ENCODE measurements around the gene LYPD5.
"Not testable (repeated sequence)": the region's sequence is repeated elsewhere in the genome, so short reads cannot be mapped to it uniquely, and the experiment has no call there.

LYPD5 gene

DNA sequence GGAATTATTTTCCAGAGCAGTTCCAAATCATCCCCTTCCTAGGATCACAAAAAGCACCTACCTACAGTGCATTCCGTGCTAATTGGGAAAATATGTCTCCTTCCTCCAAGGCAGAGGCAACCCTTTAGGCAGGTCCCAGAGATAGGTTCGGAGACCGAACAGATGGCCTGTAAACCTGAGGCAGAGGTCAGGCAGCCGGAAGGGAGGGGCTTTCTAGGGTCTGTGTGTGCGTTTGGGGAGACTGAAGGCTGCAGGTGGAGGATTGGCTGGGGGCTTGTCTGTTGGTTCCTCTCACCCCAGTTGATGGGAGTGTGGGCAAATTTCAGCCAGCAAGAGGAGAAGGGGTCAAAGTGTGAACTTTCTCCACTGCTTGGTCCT lies 28.5 kb downstream of the LYPD5 start:
- H3K27me3 ChIP-seq (ENCODE audit: control insufficient read depth, insufficient read depth, low read length) = peaks cover 51% of the 10 kb centered on the region
- H3K9ac ChIP-seq (ENCODE audit: low read depth, low read length) = no peak overlapping the region
- peaks cover 18% of the 10 kb centered on the region for H3K4me1 ChIP-seq (ENCODE audit: control insufficient read depth, insufficient read depth, low read length)
- no peaks in the 10 kb centered on the region for H3K9me3 ChIP-seq (ENCODE audit: control insufficient read depth, insufficient read depth, low read length)
- H3K36me3 ChIP-seq (ENCODE audit: control insufficient read depth, insufficient read depth, low read length) = no peaks in the 10 kb centered on the region
- H3K4me3 ChIP-seq (ENCODE audit: low read depth, low read length) = peak overlapping the region; percentile 75

GRCh38 chr19:43769256-43769655 lies 33.0 kb downstream of the LYPD5 start:
- H3K9ac ChIP-seq (ENCODE audit: low read depth, low read length) = no peak overlapping the region
- H3K9me3 ChIP-seq (ENCODE audit: control insufficient read depth, insufficient read depth, low read length) = no peaks in the 10 kb centered on the region
- no peaks in the 10 kb centered on the region for H3K36me3 ChIP-seq (ENCODE audit: control insufficient read depth, insufficient read depth, low read length)
- H3K4me3 ChIP-seq (ENCODE audit: low read depth, low read length) = no peak overlapping the region
- peaks cover 11% of the 10 kb centered on the region for H3K4me1 ChIP-seq (ENCODE audit: control insufficient read depth, insufficient read depth, low read length)
- peaks cover 39% of the 10 kb centered on the region for H3K27me3 ChIP-seq (ENCODE audit: control insufficient read depth, insufficient read depth, low read length)

DNA sequence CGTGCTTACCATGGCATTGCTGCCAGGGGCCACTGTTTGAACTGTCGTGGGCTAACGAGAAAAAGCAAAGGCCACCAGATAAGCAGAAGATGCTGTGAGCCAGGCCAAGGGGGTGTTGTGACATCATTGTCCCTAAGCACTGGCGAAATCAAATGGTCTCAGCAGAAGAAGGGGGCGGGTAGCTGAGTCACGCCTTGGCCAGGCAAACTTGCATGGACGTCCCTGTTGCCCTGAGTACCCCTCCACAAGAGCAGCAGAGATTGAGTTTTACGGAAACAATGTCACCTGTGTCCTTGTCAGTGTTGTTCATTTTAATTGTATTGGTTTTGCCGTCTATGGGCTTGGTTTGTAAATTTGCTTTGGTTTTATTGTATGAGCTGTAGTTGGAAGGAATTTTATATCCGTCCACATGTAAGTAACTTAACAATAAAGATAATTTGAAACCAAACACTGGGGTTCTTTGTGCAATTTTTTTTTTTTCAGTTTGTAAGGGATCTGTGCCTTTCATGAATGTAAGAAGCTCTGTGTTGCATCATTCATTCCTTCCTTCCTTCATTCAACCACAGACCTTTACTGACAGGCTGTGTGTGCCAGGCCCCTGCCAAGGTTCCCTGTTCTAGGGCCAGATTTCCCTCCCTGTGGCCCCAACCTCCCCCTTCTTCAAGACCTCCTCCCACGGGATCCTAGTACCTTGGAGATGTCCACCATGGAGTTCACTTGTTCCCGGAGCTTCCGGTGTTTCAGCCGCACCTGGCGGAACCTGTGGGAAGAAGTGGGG lies 33.8 kb downstream of the LYPD5 start:
- Histone ChIP-seq H3K36me3 (ENCODE audit: control insufficient read depth, insufficient read depth, low read length) (no peaks in the 10 kb centered on the region), H3K4me1 (ENCODE audit: control insufficient read depth, insufficient read depth, low read length) (peaks cover 9% of the 10 kb centered on the region), H3K9me3 (ENCODE audit: control insufficient read depth, insufficient read depth, low read length) (no peaks in the 10 kb centered on the region), H3K4me3 (ENCODE audit: low read depth, low read length) (no peak overlapping the region), H3K27me3 (ENCODE audit: control insufficient read depth, insufficient read depth, low read length) (peaks cover 31% of the 10 kb centered on the region), H3K9ac (ENCODE audit: low read depth, low read length) (no peak overlapping the region)

GRCh38 chr19:43767818-43768217 lies 34.4 kb downstream of the LYPD5 start:
- peaks cover 3% of the 10 kb centered on the region for H3K4me1 ChIP-seq (ENCODE audit: control insufficient read depth, insufficient read depth, low read length)
- peaks cover 25% of the 10 kb centered on the region for H3K27me3 ChIP-seq (ENCODE audit: control insufficient read depth, insufficient read depth, low read length)
- no peak overlapping the region for H3K9ac ChIP-seq (ENCODE audit: low read depth, low read length)
- no peak overlapping the region for H3K4me3 ChIP-seq (ENCODE audit: low read depth, low read length)
- no peaks in the 10 kb centered on the region for H3K36me3 ChIP-seq (ENCODE audit: control insufficient read depth, insufficient read depth, low read length)
- H3K9me3 ChIP-seq (ENCODE audit: control insufficient read depth, insufficient read depth, low read length) = no peaks in the 10 kb centered on the region

DNA sequence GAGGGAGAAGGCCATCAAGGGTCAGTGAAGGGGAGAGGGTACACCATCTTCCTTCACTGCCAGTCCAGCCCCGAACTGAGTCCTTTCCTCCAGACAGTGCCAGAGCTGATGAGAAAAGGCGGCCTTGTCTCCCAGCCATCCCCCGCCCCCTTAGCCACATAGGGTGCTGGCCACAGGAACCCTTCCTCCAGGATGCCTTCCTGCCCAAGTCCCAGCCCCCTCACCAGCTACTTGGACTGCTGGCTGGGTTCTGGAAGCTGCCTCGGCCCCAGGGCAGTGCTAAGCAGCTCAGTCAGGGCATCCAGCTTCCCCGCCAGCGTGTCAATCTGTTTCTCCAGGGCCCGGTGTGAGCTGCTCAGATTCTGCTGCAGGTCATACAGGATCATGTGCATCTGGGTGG lies 34.9 kb downstream of the LYPD5 start:
- Histone ChIP-seq H3K4me1 (ENCODE audit: control insufficient read depth, insufficient read depth, low read length) (peaks cover 3% of the 10 kb centered on the region), H3K27me3 (ENCODE audit: control insufficient read depth, insufficient read depth, low read length) (peaks cover 20% of the 10 kb centered on the region), H3K9me3 (ENCODE audit: control insufficient read depth, insufficient read depth, low read length) (no peaks in the 10 kb centered on the region), H3K36me3 (ENCODE audit: control insufficient read depth, insufficient read depth, low read length) (no peaks in the 10 kb centered on the region), H3K4me3 (ENCODE audit: low read depth, low read length) (no peak overlapping the region), H3K9ac (ENCODE audit: low read depth, low read length) (no peak overlapping the region)

- Histone ChIP-seq H3K4me1 (ENCODE audit: control insufficient read depth, insufficient read depth, low read length) (peaks cover 3% of the 10 kb centered on the region), H3K9me3 (ENCODE audit: control insufficient read depth, insufficient read depth, low read length) (no peaks in the 10 kb centered on the region), H3K4me3 (ENCODE audit: low read depth, low read length) (no peak overlapping the region), H3K9ac (ENCODE audit: low read depth, low read length) (no peak overlapping the region), H3K27me3 (ENCODE audit: control insufficient read depth, insufficient read depth, low read length) (peaks cover 14% of the 10 kb centered on the region), H3K36me3 (ENCODE audit: control insufficient read depth, insufficient read depth, low read length) (no peaks in the 10 kb centered on the region)
Measured at GRCh38 chr19:43766755-43767043, 35.5 kb downstream of the LYPD5 start.

DNA sequence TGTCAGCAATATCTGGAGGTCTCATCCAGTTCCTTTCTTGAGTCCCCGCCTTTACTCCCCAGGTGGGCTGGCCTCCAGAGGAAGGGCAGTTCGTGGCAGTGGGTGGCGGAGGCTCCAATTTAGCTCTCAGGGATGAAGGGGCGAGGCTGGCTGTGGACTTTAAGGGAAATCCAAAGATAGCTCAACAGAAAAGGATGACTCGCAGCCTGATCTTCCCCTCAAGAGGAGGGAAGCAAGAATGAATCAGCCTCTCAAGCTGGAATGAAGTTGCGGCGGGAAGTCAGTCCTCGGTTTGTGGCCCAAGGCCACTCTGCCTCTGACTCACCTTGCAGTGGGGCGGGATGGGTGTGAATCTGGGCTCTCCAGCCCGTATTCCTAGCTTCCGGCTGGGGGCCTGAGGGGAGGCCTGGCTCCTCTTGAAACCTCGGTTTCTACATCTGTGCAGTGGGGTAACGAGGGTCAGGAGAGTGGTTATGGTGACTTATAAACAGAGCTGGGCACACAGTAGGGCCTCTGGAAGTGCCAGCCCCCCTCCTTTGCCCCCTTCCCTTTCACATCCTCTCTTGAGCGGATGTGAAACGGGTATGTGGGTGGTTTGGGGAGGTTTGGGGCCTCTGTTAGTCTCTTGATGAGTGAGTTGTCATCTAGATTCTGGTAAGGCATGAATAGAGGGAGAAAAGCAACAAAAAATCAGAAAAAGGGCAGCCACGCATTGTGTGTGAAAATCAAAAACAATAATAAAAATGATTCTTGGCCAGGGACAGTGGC lies 37.0 kb downstream of the LYPD5 start:
- no peak overlapping the region for H3K4me3 ChIP-seq (ENCODE audit: low read depth, low read length)
- H3K4me1 ChIP-seq (ENCODE audit: control insufficient read depth, insufficient read depth, low read length) = peaks cover 3% of the 10 kb centered on the region
- H3K36me3 ChIP-seq (ENCODE audit: control insufficient read depth, insufficient read depth, low read length) = no peaks in the 10 kb centered on the region
- peaks cover 4% of the 10 kb centered on the region for H3K27me3 ChIP-seq (ENCODE audit: control insufficient read depth, insufficient read depth, low read length)
- no peaks in the 10 kb centered on the region for H3K9me3 ChIP-seq (ENCODE audit: control insufficient read depth, insufficient read depth, low read length)
- H3K9ac ChIP-seq (ENCODE audit: low read depth, low read length) = no peak overlapping the region

DNA sequence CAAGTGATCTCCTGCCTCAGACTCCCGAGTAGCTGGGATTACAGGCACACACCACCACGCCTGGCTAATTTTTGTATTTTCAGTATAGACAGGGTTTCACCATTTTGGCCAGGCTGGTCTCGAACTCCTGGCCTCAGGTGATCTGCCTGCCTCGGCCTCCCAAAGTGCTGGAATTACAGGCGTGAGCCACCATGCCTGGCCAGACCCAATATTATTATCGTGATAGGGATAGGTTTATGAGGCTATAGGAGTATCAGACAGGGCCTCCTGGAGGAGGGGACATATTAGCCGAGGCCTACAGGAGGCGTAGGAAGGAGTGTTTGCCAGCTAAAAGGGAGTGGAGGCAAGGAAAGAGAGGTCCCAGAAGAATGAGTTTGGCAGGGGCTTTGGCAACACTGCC lies 37.6 kb downstream of the LYPD5 start:
- H3K4me3 ChIP-seq (ENCODE audit: low read depth, low read length); H3K9ac ChIP-seq (ENCODE audit: low read depth, low read length); H3K4me1 ChIP-seq (ENCODE audit: control insufficient read depth, insufficient read depth, low read length); H3K36me3 ChIP-seq (ENCODE audit: control insufficient read depth, insufficient read depth, low read length); H3K27me3 ChIP-seq (ENCODE audit: control insufficient read depth, insufficient read depth, low read length); H3K9me3 ChIP-seq (ENCODE audit: control insufficient read depth, insufficient read depth, low read length): not testable (repeated sequence)

GRCh38 chr19:43763473-43763939 lies 38.7 kb downstream of the LYPD5 start:
- peaks cover 7% of the 10 kb centered on the region for H3K4me1 ChIP-seq (ENCODE audit: control insufficient read depth, insufficient read depth, low read length)
- no peaks in the 10 kb centered on the region for H3K9me3 ChIP-seq (ENCODE audit: control insufficient read depth, insufficient read depth, low read length)
- H3K36me3 ChIP-seq (ENCODE audit: control insufficient read depth, insufficient read depth, low read length) = no peaks in the 10 kb centered on the region
- H3K4me3 ChIP-seq (ENCODE audit: low read depth, low read length) = no peak overlapping the region
- H3K9ac ChIP-seq (ENCODE audit: low read depth, low read length) = no peak overlapping the region
- H3K27me3 ChIP-seq (ENCODE audit: control insufficient read depth, insufficient read depth, low read length) = no peaks in the 10 kb centered on the region

DNA sequence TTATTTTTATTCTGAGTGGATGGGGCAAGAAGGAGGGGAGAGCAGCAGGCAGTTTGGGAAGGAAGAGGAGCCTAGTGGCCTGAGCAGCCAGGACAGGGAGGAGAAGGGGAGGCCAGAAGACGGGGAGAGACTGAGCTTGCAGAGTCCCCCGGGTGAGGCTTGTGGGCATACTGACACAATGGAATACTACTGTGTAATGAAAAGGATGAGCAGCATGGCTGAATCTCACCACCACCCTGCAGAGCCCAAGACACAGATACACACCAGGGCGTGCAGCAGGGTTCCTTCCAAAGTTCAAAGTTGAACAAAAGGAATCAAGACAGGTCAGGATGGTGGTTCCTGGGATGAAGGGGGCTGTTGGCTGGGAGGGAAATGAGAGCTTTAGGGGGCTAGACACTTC lies 39.4 kb downstream of the LYPD5 start:
- H3K4me3 ChIP-seq (ENCODE audit: low read depth, low read length) = no peak overlapping the region
- H3K9me3 ChIP-seq (ENCODE audit: control insufficient read depth, insufficient read depth, low read length) = no peaks in the 10 kb centered on the region
- H3K36me3 ChIP-seq (ENCODE audit: control insufficient read depth, insufficient read depth, low read length) = no peaks in the 10 kb centered on the region
- peaks cover 7% of the 10 kb centered on the region for H3K4me1 ChIP-seq (ENCODE audit: control insufficient read depth, insufficient read depth, low read length)
- no peaks in the 10 kb centered on the region for H3K27me3 ChIP-seq (ENCODE audit: control insufficient read depth, insufficient read depth, low read length)
- H3K9ac ChIP-seq (ENCODE audit: low read depth, low read length) = no peak overlapping the region

DNA sequence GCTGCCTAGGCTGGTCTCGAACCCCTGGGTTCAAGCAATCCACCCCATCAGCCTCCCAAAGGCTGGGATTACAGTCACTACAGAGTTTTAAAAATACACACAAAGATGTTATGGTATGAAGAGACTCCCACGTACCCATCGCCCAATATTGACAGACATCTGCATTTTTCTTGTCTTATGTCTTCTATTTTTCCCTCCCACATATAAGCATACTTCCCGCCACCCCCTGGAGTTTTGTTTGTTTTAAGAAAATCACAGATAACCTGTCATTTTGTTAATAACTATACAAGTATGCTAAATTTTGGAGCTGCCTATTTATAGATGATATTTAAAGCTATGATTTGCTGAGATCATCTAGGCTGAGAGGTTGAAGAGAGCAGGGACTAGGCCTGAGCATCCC lies 41.3 kb downstream of the LYPD5 start:
- no peak overlapping the region for H3K9ac ChIP-seq (ENCODE audit: low read depth, low read length)
- H3K27me3 ChIP-seq (ENCODE audit: control insufficient read depth, insufficient read depth, low read length) = no peaks in the 10 kb centered on the region
- H3K4me3 ChIP-seq (ENCODE audit: low read depth, low read length) = no peak overlapping the region
- H3K4me1 ChIP-seq (ENCODE audit: control insufficient read depth, insufficient read depth, low read length) = peaks cover 4% of the 10 kb centered on the region
- no peaks in the 10 kb centered on the region for H3K36me3 ChIP-seq (ENCODE audit: control insufficient read depth, insufficient read depth, low read length)
- no peaks in the 10 kb centered on the region for H3K9me3 ChIP-seq (ENCODE audit: control insufficient read depth, insufficient read depth, low read length)

- no peaks in the 10 kb centered on the region for H3K9me3 ChIP-seq (ENCODE audit: control insufficient read depth, insufficient read depth, low read length)
- H3K4me3 ChIP-seq (ENCODE audit: low read depth, low read length) = no peak overlapping the region
- H3K27me3 ChIP-seq (ENCODE audit: control insufficient read depth, insufficient read depth, low read length) = no peaks in the 10 kb centered on the region
- peaks cover 4% of the 10 kb centered on the region for H3K4me1 ChIP-seq (ENCODE audit: control insufficient read depth, insufficient read depth, low read length)
- no peaks in the 10 kb centered on the region for H3K36me3 ChIP-seq (ENCODE audit: control insufficient read depth, insufficient read depth, low read length)
- H3K9ac ChIP-seq (ENCODE audit: low read depth, low read length) = no peak overlapping the region
Measured at GRCh38 chr19:43759515-43759914, 42.7 kb downstream of the LYPD5 start.
